ENCODE data around the gene SLITRK4.

The SLITRK4 gene, protein sequence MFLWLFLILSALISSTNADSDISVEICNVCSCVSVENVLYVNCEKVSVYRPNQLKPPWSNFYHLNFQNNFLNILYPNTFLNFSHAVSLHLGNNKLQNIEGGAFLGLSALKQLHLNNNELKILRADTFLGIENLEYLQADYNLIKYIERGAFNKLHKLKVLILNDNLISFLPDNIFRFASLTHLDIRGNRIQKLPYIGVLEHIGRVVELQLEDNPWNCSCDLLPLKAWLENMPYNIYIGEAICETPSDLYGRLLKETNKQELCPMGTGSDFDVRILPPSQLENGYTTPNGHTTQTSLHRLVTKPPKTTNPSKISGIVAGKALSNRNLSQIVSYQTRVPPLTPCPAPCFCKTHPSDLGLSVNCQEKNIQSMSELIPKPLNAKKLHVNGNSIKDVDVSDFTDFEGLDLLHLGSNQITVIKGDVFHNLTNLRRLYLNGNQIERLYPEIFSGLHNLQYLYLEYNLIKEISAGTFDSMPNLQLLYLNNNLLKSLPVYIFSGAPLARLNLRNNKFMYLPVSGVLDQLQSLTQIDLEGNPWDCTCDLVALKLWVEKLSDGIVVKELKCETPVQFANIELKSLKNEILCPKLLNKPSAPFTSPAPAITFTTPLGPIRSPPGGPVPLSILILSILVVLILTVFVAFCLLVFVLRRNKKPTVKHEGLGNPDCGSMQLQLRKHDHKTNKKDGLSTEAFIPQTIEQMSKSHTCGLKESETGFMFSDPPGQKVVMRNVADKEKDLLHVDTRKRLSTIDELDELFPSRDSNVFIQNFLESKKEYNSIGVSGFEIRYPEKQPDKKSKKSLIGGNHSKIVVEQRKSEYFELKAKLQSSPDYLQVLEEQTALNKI

DNA sequence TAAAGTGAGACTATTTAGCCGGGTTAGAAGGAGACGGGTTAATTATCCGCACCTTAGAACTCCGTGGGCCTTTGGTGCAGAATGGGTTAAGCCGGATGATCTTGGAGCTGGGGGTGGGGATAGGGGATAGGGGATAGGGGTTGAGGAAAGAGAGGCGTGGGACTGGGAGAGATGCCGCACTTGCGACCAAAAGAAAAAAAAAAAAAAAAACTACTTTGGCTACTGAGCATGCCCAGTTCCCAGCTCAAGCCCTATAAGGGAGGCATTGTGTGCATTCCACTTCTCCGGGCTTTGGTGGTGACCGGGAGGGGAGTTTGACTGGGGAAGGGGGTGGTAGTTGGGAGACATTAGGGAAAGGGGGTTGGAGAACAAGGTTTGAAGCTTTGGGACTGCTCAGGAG lies at the start of gene SLITRK4:
SLITRK4 (minus strand) TSS at position 187 of the 400 bp plus-strand sequence. CDS start 4,993 bp downstream, outside the sequence.
- no peak within 1 kb of the TSS for H3K27ac ChIP-seq
- no peak for DNase-seq (ENCODE audit: low read depth, low spot score)

DNA sequence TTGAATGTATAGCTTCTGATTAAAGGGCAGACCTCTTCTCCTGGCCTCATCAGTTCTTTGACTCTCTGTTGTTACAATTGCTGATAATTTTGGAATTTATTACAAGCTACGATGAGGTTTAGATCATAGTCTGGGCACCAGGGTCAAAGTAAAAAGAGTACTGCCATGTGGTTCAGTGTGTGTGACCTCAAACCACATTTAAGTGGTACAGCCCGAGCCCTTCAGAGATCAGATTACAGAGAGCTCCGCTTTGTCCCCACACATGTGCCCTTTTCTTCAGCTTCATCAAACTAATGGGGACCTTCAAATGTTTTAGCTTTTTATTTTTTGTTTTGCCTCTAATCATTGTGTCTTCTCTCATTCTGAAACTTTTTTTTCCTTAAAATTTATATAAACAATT lies 47.6 kb upstream of the SLITRK4 start:
- no peak for DNase-seq (ENCODE audit: low read depth, low spot score)
- no peak overlapping the region for H3K27ac ChIP-seq

DNA sequence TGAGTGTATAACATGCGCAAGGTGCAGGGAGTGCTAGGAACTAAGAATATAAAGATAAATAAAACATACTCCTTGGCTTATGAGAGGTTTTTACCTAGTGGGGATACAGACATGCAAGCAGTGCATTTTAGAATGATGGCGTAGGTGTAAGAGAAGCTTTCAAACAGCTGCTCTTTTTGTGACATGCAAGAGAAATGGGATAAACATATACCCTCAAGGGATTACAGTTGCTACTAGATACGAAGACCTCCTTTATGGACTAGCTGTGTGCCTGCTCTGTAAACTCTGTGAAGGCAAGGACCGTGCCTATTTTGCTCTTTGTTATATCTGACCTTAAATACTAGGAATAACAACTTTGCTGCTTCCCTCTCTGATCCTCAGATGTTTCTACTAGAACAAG lies 39.0 kb upstream of the SLITRK4 start:
- DNase-seq (ENCODE audit: low read depth, low spot score) = no peak
- H3K27ac ChIP-seq = no peak overlapping the region

DNA sequence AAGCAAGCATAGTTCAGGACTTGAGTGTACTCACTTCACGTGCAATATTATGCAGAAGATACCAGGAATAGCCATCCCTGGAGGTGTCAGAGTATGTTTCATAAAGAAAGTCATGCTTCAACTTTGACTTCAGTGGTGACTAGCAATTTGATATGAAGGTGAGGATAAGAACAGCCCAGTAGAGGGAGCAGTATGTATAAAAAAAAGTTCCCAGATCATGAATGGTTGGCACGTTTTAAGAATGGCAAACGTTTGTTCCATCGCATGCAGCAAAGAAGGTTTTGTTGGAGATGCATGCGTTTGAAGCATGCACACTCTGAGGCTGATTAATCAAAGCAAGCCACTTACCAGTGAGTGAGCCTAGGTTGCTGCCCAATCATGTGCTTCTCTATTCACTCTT lies 33.5 kb upstream of the SLITRK4 start:
- H3K27ac ChIP-seq = no peak overlapping the region
- no peak for DNase-seq (ENCODE audit: low read depth, low spot score)

DNA sequence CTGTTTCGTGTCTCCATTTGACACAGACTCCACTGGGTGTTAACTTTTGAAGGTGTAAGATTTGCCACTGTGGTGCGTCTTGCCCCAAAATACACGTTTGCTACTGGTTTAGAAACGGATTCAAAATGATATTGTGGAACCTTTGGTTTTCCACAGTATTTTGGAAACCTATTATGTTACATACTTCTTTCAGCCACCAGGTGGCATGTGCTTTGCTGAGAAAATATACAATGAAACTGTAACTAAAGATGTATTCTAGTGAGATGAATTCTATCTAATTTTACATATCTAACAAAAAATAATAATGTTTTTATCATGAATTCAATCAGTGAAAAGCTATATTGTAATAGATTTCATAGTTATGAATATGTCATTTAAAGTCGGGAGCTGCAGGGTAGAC lies 28.4 kb upstream of the SLITRK4 start:
- no peak for DNase-seq (ENCODE audit: low read depth, low spot score)

DNA sequence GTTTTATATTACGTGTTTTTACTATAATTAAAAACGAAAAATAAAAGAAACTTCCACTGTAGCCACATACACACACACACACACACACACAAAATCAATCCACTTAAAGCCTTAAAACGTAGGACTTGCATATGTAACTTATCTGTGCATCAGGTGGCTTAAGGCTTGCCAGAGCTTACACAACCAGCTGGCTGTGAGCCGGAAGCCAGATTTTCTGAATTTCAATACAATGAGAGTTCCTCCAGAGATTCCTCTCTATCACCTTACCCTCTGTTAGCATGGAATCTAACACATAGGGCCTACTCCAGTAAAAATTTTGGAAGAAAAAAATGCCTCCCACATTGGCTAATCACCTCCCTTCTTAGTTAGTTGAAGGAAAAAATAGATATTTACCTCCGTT lies 27.9 kb upstream of the SLITRK4 start:
- DNase-seq (ENCODE audit: low read depth, low spot score) = no peak
- H3K27ac ChIP-seq = no peak overlapping the region

More for the DNA sequence above, 28.4 kb upstream of the SLITRK4 start:
- no peak overlapping the region for H3K27ac ChIP-seq

DNA sequence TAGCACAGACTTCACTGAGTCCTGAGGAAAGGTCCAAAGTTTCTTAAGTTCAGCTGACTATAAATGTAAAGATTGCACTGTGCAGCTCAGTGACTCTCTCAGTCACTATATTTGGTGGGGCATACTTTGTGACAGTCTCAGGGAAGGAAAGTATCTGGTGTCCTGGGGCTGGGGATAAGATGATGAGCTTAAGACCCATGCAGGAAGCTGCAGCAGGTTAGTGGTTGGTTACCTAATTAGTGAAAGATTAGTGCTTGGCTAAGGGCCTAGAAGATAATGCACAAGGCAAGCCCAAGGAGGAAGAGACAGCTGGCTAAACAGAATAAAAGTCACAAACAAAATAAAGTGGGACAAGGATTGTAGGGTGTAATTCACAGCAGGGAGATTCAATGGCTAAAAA lies 25.4 kb upstream of the SLITRK4 start:
- no peak overlapping the region for H3K27ac ChIP-seq
- no peak for DNase-seq (ENCODE audit: low read depth, low spot score)

DNA sequence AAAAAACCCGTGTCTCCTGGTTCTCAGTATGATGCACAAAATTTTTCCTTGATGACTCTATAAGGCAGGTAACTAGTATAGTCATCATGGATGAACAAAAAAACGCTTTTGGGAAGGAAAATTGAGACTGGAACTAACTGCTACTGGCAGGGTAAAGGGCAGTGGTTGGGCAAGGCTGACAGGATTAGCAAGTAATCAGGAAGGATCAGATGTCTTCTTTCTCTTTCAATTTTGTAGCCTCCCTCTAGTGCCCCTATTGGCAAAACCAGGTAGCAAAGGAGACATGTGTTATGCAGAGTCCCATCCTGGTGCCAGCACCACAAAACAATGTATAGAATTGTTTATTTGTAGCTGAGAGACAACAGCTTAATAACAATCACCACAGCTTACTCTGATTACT lies 12.8 kb upstream of the SLITRK4 start:
- no peak overlapping the region for H3K27ac ChIP-seq
- DNase-seq (ENCODE audit: low read depth, low spot score) = no peak

DNA sequence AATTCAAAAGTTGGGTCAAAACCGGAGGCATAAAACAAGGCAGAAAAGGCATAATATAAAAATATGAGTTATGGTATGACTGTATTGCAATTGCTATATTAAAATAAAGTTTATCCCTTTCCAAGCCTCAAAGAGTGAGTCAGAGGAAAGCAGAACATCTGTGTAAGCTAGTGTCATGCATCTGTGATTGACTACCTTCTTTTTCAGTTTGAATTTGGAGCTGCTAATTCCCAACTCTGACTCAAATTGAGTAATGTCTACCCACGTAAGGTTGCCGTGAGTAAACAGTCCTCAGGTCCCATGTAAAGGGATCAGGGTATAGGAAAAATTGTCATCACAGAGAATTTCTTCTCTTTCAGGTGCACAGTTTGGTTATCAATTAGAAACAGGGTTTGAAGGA lies 6.5 kb upstream of the SLITRK4 start:
- no peak for DNase-seq (ENCODE audit: low read depth, low spot score)

DNA sequence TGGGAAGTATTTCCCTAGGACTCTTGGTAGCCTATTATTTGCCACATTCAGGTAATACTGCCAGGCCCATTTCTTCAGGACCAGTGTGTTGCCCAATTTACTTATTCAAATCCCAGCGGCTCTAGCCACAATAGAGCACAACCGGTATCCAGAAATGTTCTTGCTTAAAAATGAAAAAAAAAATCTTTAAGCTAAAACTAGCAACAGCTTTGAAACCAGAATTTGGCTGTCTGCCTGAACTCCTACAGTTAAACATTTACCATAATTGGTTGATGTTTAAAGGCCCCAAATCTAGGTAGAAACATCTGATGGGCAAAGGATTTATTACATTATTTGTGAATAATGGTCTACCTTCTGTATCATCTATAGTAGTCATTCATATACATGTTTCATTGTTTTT lies 930 bp upstream of the SLITRK4 start:
- DNase-seq (ENCODE audit: low read depth, low spot score) = no peak
- no peak overlapping the region for H3K27ac ChIP-seq

More for the DNA sequence above, 6.5 kb upstream of the SLITRK4 start:
- H3K27ac ChIP-seq = no peak overlapping the region

DNA sequence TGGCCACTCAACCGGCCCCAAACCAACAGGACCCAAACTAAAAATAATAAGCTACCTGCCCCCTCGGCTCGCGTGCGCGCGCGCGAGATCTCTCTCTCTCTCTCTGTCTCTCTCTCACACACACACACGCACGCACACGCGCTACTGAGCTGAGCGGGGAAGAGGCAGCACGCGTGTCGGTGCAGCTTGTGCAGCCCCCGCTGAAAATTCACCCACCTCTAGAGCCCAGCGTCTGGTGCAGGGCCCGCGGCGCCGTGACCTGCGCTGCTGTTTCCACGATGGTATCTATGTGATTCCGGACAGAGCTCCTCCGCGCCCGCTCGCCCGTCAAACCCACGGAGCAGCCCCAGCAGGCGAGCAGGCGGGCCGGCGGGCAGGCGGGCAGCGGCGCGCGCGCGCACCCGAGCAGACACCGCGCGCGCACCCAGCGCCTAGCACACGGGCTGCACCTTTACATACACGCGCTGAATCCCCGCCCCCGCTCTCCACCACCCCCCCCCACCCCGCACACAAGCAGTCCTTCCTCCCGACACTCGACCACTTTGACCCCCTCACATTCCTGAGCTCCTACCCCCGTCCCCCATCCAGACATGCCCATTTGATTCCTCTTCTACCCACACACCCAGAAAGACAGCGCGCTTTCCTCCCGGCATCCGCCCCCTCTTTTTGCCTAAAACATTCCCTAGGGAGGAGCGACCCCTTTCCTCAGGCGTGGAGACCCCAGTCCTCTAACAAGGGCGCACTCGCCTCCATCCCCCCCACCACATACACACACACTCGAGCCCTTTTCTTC lies 1.0 kb downstream of the SLITRK4 start:
- no peak overlapping the region for H3K27ac ChIP-seq
- DNase-seq (ENCODE audit: low read depth, low spot score) = no peak

DNA sequence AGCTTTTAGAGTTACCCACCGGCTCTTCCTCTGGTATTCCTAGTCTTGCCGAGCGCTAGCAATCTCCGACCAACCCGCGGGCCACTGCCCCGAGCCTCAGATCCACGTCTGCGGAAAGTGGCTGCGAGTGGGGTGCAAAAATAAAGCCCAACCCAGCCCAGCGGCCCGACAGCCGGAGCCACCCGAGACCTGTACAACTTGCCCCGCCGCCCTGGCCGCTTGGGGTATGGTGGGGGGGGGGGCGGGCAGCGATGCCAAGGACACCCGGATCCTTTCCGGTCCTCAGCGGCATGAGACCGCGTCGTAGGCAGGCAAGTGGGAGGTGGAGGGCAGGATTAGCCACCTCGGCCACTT lies 1.6 kb downstream of the SLITRK4 start:
- no peak overlapping the region for H3K27ac ChIP-seq
- DNase-seq (ENCODE audit: low read depth, low spot score) = no peak

DNA sequence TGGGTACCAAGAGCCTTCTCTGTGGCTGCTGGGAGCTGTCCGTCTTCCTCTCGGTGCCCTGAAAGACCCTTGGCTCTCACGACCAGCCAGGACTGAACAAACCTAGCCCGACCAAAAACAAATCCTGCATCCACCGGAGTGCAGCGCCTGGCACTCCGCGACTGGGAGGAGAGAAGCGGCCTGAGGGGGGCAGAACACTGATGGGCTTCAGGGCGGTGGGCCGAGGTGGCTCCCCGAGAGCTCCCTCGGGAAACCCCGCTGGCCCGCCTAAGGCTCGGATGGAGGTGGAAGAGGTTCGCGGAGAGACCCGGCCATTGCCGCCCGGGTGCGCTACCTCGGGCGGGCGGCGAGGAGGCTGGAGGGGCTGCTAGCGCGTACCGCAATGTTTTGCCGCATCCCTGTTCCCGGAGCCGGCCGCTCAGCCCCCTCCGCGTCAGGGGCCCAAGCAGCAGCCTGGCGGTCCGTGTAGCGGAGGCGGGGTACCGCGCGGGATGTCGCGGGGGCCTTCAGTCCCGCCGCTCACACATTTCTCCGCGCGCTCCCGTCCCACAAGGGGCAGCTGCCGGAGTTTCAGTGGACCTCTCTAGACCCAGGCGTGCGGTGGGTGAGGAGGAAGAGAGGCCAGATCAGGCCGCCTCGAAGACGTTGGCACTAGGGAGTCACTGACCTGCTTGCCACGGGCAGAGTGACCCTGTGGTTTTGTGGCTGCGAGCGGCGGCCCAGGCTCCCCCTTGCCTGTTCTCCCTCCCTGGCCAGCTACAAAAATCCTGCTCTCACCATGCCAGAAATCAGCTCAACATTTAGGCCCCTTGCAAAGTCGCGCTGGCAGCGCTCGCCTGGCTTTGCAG lies 2.2 kb downstream of the SLITRK4 start:
- no peak for DNase-seq (ENCODE audit: low read depth, low spot score)
- H3K27ac ChIP-seq = no peak overlapping the region

DNA sequence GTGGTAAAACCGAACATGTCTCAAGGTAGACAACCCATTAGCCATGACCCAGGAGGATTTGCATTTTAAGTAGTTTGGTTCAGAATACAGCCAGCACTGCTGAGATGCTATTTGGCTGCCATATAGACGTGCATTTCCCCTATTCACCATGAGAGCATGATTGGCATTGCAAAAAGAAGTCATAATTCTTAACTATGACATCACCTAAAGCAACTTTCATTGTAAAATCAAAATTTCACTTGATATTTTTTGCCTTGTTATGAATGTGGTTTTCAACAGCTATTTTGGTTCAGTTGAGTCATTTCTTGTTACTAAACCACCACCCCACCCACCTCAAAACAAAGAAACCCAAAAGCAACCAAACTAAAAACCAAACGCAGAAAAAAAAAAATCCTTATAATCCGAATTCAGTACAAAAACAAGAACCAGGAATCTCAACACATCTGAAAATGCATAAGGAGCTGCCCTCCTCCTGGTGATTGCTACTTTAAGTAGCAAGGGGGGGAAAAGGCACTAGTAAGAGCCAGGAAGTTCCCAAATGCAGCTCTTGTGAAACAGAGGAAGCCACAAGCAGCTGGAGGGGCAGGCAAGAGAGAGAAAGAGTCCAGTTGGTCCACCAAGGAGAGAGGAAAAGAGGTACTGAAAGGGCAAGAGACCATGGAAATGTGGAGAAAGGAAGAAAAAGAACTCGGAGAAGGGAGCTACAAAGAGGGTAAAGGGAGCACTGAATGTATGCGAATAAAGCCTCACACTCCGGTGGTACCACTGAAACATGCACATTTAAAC lies 3.1 kb downstream of the SLITRK4 start:
- no peak overlapping the region for H3K27ac ChIP-seq
- no peak for DNase-seq (ENCODE audit: low read depth, low spot score)

DNA sequence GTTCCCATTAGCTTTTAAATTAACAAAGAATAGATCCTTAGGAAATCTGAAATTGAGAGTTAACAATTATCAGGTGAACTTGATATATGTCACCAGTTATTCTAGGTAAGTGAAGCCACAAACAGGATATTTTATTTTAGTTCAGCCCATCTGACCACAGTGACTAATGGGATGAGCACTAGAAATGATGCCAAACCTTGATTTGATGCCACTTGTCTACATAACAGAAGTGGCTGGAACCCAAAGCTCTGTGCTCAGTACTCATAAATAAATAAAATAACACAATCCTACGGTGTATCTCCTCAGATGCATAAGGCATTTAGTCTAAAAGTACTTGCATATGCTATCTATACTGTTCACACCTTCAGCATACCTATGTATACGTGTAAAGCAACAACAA lies 12.2 kb downstream of the SLITRK4 start:
- DNase-seq (ENCODE audit: low read depth, low spot score) = no peak
- no peak overlapping the region for H3K27ac ChIP-seq

DNA sequence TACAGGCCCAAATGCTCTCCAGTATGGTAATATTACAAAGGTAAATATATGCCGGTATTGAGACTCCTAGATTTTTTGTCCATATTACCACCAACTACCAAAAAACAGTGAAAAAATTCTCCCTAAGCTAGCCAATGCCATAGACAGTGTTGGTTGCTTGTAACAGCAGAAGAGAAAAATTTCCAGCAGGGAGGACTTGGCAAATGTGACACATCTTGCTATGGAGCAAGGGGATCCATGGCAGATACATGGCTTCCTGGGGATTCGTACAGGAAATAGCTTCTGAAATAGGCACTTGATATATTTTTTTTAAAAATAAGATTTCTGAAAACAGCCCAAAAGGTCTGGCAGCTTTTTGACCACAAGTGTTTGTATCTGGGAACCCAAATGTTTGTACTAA lies 14.6 kb downstream of the SLITRK4 start:
- H3K27ac ChIP-seq = no peak overlapping the region
- no peak for DNase-seq (ENCODE audit: low read depth, low spot score)

DNA sequence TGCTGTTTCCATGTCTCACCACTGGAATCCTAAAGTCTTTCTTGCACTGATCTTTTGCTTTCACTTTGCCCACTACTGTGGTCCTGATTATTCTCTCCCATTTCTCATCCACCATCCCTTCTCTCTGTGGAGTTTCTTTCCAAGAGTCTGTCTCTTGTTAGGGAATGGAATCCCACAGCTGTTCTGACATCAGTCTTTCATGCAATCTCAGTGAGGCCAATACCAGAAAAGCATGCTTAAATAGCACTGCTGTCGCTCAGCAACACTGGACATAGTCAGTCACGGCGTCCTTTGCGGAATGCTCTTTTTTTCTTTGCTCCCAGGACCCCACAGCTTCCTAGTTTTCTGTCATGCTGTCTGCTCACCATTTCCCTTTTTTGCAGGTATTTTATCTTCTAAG lies 20.1 kb downstream of the SLITRK4 start:
- DNase-seq (ENCODE audit: low read depth, low spot score) = no peak
- H3K27ac ChIP-seq = no peak overlapping the region

DNA sequence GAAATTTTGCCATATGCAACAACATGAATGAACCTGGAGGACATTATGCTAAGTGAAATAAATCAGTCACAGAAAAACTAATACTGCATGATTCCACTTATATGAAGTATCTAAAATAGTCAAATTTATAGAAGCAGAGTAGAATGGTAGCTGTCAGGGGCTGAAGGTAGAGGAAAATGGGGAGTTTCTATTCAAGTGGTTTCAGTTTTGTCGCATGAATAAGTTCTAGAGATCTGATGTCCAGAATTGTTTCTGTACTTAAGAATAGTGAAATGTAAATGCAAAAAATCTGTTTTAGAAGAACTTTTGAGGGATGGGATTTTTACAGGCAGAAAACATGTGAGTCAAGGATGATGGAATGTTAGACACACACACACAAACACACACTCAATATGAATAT lies 34.1 kb downstream of the SLITRK4 start:
- no peak for DNase-seq (ENCODE audit: low read depth, low spot score)
- no peak overlapping the region for H3K27ac ChIP-seq

DNA sequence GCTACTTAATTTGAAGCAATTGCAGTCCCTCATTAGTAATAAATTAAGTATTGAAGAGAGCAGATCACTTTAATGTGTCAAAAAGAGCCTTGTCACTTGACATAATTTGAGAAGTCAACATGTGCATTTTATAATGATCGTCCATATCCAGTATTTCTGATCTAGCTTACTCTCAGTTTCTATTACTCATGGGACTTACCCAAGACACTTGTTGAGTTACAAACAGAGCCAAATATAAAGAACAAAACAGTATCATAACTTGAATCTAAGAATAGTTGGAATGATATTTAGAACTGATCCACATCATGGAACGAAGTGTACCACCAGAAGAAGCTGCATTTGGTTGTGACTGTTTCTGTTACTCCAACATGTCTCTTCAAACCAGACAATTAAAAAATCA lies 54.7 kb downstream of the SLITRK4 start:
- H3K27ac ChIP-seq = no peak overlapping the region
- no peak for DNase-seq (ENCODE audit: low read depth, low spot score)
